ENCODE data around the gene KNDC1.
"Not testable (repeated sequence)": the region's sequence is repeated elsewhere in the genome, so short reads cannot be mapped to it uniquely, and the experiment has no call there.

The KNDC1 gene

DNA sequence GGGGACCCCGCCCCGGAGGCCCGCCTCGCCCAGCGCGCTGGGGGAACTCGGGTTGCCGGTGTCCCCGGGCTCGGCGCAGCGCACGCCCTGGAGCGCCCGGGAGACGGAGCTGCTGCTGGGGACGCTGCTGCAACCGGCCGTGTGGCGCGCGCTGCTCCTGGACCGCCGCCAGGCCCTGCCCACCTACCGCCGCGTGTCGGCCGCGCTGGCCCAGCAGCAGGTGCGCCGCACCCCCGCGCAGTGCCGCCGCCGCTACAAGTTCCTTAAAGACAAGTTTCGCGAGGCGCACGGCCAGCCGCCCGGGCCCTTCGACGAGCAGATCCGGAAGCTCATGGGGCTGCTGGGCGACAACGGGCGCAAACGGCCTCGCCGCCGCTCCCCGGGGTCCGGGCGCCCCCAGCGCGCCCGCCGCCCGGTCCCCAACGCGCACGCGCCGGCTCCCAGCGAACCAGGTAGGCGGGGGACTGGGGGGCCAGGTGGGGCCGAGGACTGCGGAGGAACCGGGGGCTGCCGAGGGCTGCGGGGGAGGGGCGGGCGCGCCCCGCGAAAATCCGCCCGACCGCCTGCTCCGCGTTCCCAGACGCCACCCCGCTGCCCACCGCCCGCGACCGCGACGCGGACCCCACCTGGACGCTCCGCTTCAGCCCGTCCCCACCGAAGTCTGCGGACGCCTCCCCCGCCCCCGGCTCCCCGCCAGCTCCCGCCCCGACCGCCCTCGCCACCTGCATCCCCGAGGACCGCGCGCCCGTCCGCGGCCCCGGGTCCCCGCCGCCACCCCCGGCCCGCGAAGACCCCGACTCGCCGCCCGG lies 70.6 kb downstream of the KNDC1 start:
- peak; percentile 74 for DNase-seq (ENCODE audit: low spot score)
- TF ChIP-seq, protein P1, sequence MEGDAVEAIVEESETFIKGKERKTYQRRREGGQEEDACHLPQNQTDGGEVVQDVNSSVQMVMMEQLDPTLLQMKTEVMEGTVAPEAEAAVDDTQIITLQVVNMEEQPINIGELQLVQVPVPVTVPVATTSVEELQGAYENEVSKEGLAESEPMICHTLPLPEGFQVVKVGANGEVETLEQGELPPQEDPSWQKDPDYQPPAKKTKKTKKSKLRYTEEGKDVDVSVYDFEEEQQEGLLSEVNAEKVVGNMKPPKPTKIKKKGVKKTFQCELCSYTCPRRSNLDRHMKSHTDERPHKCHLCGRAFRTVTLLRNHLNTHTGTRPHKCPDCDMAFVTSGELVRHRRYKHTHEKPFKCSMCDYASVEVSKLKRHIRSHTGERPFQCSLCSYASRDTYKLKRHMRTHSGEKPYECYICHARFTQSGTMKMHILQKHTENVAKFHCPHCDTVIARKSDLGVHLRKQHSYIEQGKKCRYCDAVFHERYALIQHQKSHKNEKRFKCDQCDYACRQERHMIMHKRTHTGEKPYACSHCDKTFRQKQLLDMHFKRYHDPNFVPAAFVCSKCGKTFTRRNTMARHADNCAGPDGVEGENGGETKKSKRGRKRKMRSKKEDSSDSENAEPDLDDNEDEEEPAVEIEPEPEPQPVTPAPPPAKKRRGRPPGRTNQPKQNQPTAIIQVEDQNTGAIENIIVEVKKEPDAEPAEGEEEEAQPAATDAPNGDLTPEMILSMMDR (IDR thresholded peaks at IDR 0.05; ENCODE audit: extremely low read depth, missing control alignments): no peak

GRCh38 chr10:133231244-133231945 lies 71.4 kb downstream of the KNDC1 start:
- TF ChIP-seq, protein P1 (IDR thresholded peaks at IDR 0.05; ENCODE audit: extremely low read depth, missing control alignments): no peak
- DNase-seq (ENCODE audit: low spot score): no peak

DNA sequence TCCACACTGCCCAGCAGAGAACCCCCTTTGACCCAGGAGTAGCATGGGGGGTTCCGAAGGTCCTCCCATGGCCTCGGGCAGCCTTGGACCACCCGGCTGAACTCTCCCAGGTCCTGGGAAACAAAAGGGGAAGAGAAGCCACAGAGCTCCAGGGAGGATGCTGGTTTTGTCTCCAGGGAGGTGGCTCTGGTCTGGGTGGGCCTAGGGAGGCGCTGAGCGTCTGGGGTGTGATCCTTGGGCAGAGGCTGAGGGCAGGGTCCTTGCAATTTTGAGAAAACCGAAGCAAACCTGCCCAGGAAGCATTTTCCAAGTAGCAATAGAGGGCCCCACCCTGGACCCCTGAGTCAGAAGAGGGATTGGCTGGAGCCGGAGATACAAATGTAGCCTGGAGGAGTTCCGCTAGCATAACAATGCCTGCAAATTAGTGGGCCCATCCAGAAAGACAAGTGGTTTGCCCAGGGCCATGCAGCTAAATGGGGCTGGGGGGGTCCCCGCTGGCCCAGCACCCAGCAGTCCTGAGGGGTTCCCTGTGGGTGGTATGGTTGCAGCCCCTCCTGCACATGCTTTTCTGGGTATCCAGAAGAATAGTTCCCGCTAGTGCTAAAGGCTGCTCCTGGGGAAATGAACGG lies 72.0 kb downstream of the KNDC1 start:
- DNase-seq (ENCODE audit: low spot score): no peak
- TF ChIP-seq, protein P1 (IDR thresholded peaks at IDR 0.05; ENCODE audit: extremely low read depth, missing control alignments): no peak

DNA sequence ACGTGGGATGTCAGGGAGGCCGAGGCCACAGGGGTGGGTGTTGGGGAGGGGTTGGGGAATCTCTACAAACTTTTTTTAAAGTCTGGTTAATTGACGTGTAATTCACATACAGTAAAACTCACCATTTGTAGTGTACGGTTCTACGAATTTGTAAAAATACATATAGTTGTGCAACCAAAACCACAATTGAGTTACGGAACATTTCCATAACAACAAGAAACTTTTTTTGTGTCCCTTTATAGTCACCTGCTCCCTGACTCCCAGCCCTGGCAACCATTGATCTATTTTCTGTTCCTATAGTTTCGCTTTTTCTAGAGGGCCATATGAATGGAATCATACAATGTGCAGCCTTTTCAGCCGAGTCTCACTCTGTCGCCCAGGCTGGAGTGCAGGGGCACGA lies 74.8 kb downstream of the KNDC1 start:
- DNase-seq (ENCODE audit: low spot score): not testable (repeated sequence)

GRCh38 chr10:133235265-133235855 lies 75.3 kb downstream of the KNDC1 start:
- no peak for DNase-seq (ENCODE audit: low spot score)
- TF ChIP-seq, protein P1 (IDR thresholded peaks at IDR 0.05; ENCODE audit: extremely low read depth, missing control alignments): no peak

- no peak for DNase-seq (ENCODE audit: low spot score)
- TF ChIP-seq, protein P1 (IDR thresholded peaks at IDR 0.05; ENCODE audit: extremely low read depth, missing control alignments): no peak
Observed at GRCh38 chr10:133235932-133236331, 75.9 kb downstream of the KNDC1 start.

DNA sequence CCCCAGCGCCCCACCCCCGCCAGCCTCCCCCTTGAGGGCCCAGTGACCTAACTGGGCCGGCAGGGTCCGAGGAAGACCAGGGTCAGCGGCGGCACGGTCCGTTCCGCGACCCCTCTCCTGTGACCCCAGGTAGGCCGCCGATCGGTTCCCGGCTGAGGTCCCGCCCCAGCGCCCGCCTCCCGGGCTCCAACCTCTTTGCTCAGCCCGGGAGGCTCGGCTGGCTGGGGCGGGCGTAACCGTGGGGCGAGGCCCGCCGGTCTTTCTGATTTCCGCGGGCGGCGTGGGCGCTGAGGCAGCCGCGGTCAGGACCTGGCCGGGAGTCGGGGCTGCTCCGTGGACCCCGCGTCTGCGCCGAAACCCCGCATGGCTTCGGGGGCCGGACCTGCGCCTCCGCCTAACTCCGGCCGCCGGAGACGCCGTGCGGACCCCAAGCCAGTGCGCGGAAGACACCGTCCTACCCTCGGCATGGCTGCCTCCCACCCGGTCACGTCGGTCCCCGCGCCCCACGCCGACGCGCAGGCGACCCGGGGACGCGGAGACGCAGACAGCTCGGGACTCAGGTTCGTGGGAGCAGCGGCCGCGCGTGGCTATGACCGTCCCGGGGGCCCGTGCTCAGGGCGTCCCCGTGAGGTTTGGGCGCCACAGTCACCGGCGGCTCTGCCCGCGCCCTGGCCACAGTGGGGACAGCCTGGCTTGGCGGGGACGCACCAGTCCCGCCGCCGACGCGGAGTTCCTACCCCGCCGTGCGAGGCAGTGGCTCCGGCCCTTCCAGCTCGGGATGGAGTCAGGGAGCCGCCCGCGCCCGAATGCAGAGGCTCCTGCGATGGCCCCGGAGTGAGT lies 76.6 kb downstream of the KNDC1 start:
- DNase-seq (ENCODE audit: low spot score): no peak
- TF ChIP-seq, protein P1 (IDR thresholded peaks at IDR 0.05; ENCODE audit: extremely low read depth, missing control alignments): no peak
